Measurements from ENCODE around the gene NR6A1. TPM values are rescaled to one million over a fixed set of nuclear protein-coding genes. Genes with fewer than 3 reads are reported as not detected.
"Not testable (repeated sequence)": the region's sequence is repeated elsewhere in the genome, so short reads cannot be mapped to it uniquely, and the experiment has no call there.

NR6A1 gene
- total RNA-seq, 1 donor from 2014 or later = 1.3 TPM

DNA sequence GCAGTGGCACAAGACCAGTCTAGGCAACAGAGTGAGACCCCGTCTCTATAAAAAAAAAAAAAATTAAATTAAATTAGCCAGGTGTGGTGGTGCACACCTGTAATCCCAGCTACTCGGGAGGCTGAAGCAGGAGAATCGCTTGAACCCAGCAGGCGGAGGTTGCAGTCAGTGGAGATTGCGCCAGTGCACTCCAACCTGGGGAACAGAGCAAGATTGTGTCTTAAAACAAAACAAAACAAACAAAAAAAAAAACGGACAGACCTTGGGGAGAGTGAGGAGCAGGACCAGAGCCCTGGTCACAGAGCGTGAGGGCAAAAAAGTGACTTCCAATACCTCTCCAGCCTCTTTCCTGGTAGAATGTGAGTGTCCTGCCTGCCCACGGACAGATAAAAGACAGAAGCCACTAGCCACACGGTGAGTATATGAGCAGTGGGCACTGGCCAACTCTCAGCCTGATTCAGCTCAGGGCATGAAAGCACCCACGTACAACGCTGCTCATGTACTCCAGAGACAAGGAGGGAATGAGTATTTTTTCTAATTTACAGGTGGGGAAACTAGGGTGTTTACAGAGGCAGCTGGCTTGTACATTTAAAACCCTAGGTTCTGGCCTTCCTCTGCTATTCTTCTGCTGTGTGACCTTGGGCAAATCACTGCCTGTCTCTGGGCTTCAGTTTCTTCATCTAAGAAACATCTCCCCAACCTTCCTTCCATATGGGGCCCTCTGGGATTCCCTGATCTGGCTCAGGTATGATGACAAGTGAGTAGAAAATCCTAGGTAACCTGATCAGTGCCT lies 7.7 kb upstream of the NR6A1 start:
- DNase-seq (ENCODE audit: extremely low read depth, low read depth, low spot score) = no peak

- no peak for DNase-seq (ENCODE audit: extremely low read depth, low read depth, low spot score)
Observed at GRCh38 chr9:124776954-124777648, 6.0 kb upstream of the NR6A1 start, which contains the start of gene OLFML2A. OLFML2A (plus strand) TSS chr9:124777133; CDS start chr9:124777271, 138 bp downstream.

DNA sequence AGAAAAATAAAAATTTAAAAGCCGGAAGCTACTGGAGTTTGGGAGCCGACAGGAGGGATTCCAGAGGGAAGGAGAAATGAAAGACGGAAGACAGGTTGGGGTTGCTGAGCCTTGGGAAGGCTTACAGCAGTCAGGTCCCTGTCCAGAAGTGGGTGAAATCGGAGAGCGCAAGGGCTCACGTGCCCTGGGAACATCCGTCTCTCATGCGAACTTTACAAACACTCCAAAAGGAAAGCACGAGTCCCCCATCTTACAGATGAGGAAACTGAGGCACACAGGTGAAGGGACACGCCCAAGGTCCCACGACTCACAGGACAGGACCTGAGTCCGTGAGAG lies 5.5 kb upstream of the NR6A1 start:
- no peak for DNase-seq (ENCODE audit: extremely low read depth, low read depth, low spot score)

GRCh38 chr9:124774129-124774978 lies 3.2 kb upstream of the NR6A1 start:
- DNase-seq (ENCODE audit: extremely low read depth, low read depth, low spot score) = no peak

DNA sequence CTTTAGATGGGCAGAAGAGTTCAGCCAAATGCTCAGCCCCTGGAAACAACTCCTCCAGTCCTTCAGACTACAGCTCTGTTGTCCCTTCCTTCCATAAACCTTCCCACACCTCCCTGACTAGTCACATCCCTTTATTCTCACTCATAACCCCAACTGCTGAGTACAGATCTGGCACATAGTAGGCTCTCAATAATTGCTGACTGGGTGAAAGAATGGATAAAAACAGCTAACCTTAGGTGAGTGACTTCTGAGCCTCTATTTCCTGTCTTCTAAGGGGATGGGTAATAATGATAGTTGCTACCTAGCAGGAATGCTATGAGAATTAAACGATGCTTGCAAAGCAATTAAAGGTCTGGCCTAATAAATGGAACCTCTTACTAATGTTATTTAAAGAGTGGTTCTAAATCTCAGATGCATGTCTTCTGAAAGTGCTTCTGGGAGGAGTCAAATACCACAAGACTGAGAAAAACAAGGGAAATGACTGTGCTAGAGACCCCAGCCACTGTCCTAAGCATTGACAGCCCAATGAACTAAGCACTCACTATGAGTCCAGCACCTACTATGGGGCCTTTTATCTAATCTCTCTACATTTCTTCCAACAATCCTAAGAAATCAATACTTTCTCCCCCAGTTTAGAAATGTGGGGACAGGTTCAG lies 2.5 kb upstream of the NR6A1 start:
- DNase-seq (ENCODE audit: extremely low read depth, low read depth, low spot score) = no peak

DNA sequence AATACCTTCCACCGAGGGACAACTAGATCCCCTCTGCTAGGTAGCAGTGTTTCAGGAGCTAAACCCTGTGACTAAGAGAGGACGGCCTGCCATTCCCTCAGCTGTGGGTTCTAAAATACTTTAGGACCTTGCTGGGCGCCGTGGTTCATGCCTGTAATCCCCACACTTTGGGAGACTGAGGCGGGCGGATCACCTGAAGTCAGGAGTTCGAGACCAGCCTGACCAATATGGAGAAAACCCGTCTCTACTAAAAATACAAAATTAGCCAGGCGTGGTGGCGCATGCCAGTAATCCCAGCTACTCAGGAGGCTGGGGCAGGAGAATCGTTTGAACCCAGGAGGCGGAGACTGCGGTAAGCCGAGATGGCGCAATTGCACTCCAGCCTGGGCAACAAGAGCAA lies 1.8 kb upstream of the NR6A1 start:
- not testable (repeated sequence) for DNase-seq (ENCODE audit: extremely low read depth, low read depth, low spot score)

GRCh38 chr9:124771867-124772679 lies 962 bp upstream of the NR6A1 start:
- no peak for DNase-seq (ENCODE audit: extremely low read depth, low read depth, low spot score)

- DNase-seq (ENCODE audit: extremely low read depth, low read depth, low spot score) = no peak
Observed at GRCh38 chr9:124770359-124771020, 621 bp downstream of the NR6A1 start.

- DNase-seq (ENCODE audit: extremely low read depth, low read depth, low spot score) = no peak
Observed at GRCh38 chr9:124769549-124770358, 1.4 kb downstream of the NR6A1 start.

GRCh38 chr9:124768750-124769548 lies 2.2 kb downstream of the NR6A1 start:
- no peak for DNase-seq (ENCODE audit: extremely low read depth, low read depth, low spot score)

DNA sequence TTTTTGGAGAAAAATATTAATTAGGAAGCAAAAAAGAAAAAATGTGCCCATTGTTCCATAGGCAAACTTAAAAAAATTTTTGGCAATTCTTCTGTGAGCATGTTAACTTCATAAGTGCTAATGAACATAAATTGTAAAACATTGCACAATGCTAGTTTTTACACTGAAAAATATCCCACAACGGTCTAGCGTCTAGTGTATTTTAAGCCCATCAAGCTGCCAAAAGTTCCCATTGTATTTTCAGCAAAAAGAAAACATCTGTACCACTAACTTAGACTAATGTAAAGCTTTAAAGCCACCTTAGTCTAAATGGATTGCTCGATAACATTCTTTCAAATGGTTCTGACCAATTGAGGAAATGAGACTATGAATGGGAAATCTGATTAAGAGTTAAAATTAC lies 2.8 kb downstream of the NR6A1 start:
- no peak for DNase-seq (ENCODE audit: extremely low read depth, low read depth, low spot score)

GRCh38 chr9:124767821-124768220 lies 3.3 kb downstream of the NR6A1 start:
- DNase-seq (ENCODE audit: extremely low read depth, low read depth, low spot score) = no peak

GRCh38 chr9:124766815-124767554 lies 4.1 kb downstream of the NR6A1 start:
- no peak for DNase-seq (ENCODE audit: extremely low read depth, low read depth, low spot score)

DNA sequence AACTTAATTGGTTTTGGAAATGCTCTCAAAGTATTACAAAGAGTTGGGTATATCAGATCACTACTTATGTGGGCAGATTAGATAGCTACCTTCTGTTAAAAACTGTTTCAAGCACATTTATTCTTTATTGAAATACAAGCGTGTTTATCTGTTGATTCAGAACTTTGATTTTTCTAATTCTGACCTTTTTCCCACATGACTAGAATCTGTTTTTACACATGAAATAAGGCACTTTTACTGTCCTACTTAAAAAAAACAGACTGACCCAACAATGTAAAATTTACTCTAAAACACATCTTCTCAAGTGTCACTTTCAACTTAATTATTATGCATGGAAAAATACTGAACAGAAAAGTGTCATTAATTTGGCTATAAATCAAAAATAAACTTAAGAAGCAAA lies 4.8 kb downstream of the NR6A1 start:
- no peak for DNase-seq (ENCODE audit: extremely low read depth, low read depth, low spot score)

- DNase-seq (ENCODE audit: extremely low read depth, low read depth, low spot score) = no peak
Observed at GRCh38 chr9:124765439-124765835, 5.7 kb downstream of the NR6A1 start.

- no peak for DNase-seq (ENCODE audit: extremely low read depth, low read depth, low spot score)
Observed at GRCh38 chr9:124764774-124765438, 6.2 kb downstream of the NR6A1 start.

DNA sequence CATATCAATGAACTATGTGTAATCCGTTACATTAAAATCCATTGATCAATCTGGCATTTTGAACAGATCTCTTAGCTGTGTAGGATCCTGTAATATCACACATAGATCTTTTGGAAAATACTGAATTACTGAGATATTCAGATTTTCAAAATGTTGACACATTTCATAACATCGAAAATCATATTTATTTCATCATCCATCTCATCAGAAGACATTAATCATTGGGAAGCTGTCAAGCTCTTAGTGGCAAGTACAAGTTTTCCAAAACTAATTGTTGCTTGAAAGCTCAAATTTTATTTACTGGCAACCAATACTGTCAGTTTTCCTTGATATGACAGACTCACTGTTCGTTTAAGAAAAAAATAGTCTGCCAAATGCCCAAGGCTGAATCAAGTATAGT lies 8.5 kb downstream of the NR6A1 start:
- DNase-seq (ENCODE audit: extremely low read depth, low read depth, low spot score) = no peak

Data from glomerular endothelial cell (primary cell).